GM18873 (cell line): ENCODE measurements around the gene GNPTG.

Experiments used
- ATAC-seq: cut with Tn5 transposase; IDR thresholded peaks from one replicate; pipeline ENCODE4 v1.9.1; 2021; ENCODE audit warnings: mild to moderate bottlenecking, moderate library complexity, moderate number of reproducible peaks; ENCODE audit not compliant: unreplicated experiment, low FRiP score

The GNPTG gene

GRCh38 chr16:1387331-1387730 lies 35.6 kb downstream of the GNPTG start:
- no peak for ATAC-seq

GRCh38 chr16:1389762-1390161 lies 38.0 kb downstream of the GNPTG start:
- no peak for ATAC-seq

- no peak for ATAC-seq
These were observed 38.6 kb downstream of the GNPTG start for GRCh38 chr16:1390239-1390779.

- no peak for ATAC-seq
These were observed 41.1 kb downstream of the GNPTG start for GRCh38 chr16:1392826-1393225.

- no peak for ATAC-seq
These were observed 42.0 kb downstream of the GNPTG start for GRCh38 chr16:1393613-1394176.

GRCh38 chr16:1394367-1394951 lies 42.7 kb downstream of the GNPTG start:
- no peak for ATAC-seq

GRCh38 chr16:1395444-1396031 lies 43.8 kb downstream of the GNPTG start:
- ATAC-seq = no peak

- no peak for ATAC-seq
These were observed 46.0 kb downstream of the GNPTG start for GRCh38 chr16:1397779-1398178.

- ATAC-seq = no peak
These were observed 46.6 kb downstream of the GNPTG start for GRCh38 chr16:1398351-1398750.

- no peak for ATAC-seq
These were observed 47.3 kb downstream of the GNPTG start for GRCh38 chr16:1398826-1399581.

- no peak for ATAC-seq
These were observed 49.5 kb downstream of the GNPTG start for GRCh38 chr16:1401061-1401757.

- no peak for ATAC-seq
These were observed 50.0 kb downstream of the GNPTG start for GRCh38 chr16:1401758-1402154.

GRCh38 chr16:1403036-1403435 lies 51.3 kb downstream of the GNPTG start:
- ATAC-seq = no peak

GRCh38 chr16:1403733-1404132 lies 52.0 kb downstream of the GNPTG start:
- ATAC-seq = no peak

- no peak for ATAC-seq
These were observed 56.0 kb downstream of the GNPTG start for GRCh38 chr16:1407753-1408152.

GRCh38 chr16:1408171-1408837 lies 56.6 kb downstream of the GNPTG start:
- ATAC-seq = no peak

- ATAC-seq = no peak
These were observed 61.1 kb downstream of the GNPTG start for GRCh38 chr16:1412847-1413246.
